ENCODE results near the gene MS4A4E. TPM values are rescaled to one million over a fixed set of nuclear protein-coding genes. Genes with fewer than 3 reads are reported as not detected.

Gene MS4A4E
- total RNA-seq, 1 donor from 2014 or later, result not detected

GRCh38 chr11:60252213-60253108 is 9.5 kb upstream of the MS4A4E start:
- DNase-seq (ENCODE audit: low read depth), result no peak
- no peak for TF ChIP-seq CTCF (conservative IDR thresholded peaks at IDR 0.05; ENCODE audit: low read depth, low read length)
- H3K4me3 ChIP-seq (ENCODE audit: low read depth, low read length), result no peak overlapping the region

- no peak overlapping the region for H3K4me3 ChIP-seq (ENCODE audit: low read depth, low read length)
- DNase-seq (ENCODE audit: low read depth), result no peak
- peak; percentile 64 for TF ChIP-seq CTCF (conservative IDR thresholded peaks at IDR 0.05; ENCODE audit: low read depth, low read length)
Observed at GRCh38 chr11:60251485-60252212, 8.7 kb upstream of the MS4A4E start.

DNA sequence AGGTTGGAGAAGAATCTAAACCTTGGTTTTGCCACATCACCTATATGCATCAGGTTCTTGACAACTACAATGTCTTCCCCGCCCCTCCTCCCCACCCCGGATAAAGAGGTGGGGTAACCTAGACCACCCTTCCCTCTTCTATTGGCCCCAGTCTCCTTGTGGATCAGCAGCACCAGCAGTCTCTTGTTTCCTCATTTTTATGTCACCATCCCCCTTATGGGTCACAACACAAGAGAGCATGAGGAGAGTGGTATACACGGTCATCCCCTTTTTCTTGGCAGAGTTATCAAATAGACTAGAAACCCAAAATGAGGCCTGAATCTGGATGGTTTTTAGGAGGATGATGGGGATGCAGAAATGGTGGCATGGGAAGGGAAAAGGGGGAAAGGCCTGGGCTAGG is 1.2 kb downstream of the MS4A4E start:
- no peak for DNase-seq (ENCODE audit: low read depth)
- H3K4me3 ChIP-seq (ENCODE audit: low read depth, low read length), result no peak overlapping the region
- TF ChIP-seq CTCF (conservative IDR thresholded peaks at IDR 0.05; ENCODE audit: low read depth, low read length), result no peak

DNA sequence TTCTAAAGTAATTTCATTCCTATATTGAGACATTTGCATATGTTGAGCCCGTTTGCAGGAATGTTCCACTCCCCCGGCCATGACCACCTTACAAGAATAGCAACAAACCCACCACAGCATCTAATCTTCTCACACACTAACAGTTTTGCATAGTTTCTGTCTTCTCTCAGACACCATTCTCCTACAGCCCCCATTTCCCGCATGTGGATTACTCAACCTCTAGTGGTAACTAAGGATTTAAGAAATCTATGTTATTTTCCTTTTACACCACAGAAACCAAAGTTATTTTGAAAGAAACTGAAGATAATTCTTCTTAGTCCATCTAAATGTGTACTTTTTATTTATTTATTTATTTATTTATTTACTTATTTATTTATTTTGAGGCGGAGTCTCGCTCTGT is 2.3 kb downstream of the MS4A4E start:
- no peak for DNase-seq (ENCODE audit: low read depth)
- no peak overlapping the region for H3K4me3 ChIP-seq (ENCODE audit: low read depth, low read length)
- TF ChIP-seq CTCF (conservative IDR thresholded peaks at IDR 0.05; ENCODE audit: low read depth, low read length), result no peak

GRCh38 chr11:60235321-60235720 is 7.6 kb downstream of the MS4A4E start:
- TF ChIP-seq CTCF (conservative IDR thresholded peaks at IDR 0.05; ENCODE audit: low read depth, low read length), result no peak
- DNase-seq (ENCODE audit: low read depth), result no peak
- no peak overlapping the region for H3K4me3 ChIP-seq (ENCODE audit: low read depth, low read length)

- no peak for TF ChIP-seq CTCF (conservative IDR thresholded peaks at IDR 0.05; ENCODE audit: low read depth, low read length)
- no peak overlapping the region for H3K4me3 ChIP-seq (ENCODE audit: low read depth, low read length)
- no peak for DNase-seq (ENCODE audit: low read depth)
Observed at GRCh38 chr11:60230681-60231080, 12.3 kb downstream of the MS4A4E start.

All from epithelial cell of proximal tubule (primary cell).